Spleen (tissue), 7 donors: Measurements from ENCODE around the gene PARD3B.

Experiments used
- POLR2A ChIP-seq, 3 donors: fragments of 450-650 bp; IDR thresholded peaks; one replicate each; pipeline ENCODE4 v1.5.1; 2017; ENCODE audit warnings: antibody characterized with exemption in 3 of 3, mild to moderate bottlenecking in 1 of 3
- POLR2AphosphoS5 ChIP-seq, 3 donors: sonication (generic); formaldehyde crosslinking; IDR thresholded peaks; one replicate each; pipeline ENCODE4 v1.5.1; 2017; ENCODE audit warnings: antibody characterized with exemption in 3 of 3
- TF ChIP-seq, protein P1 (sequence below), 11 experiments: fragments of 200-600 bp in 7 of 11; fragments of 450-650 bp in 4 of 11; sonication (generic) in 4 of 11; IDR thresholded peaks in 8 of 11; conservative IDR thresholded peaks in 3 of 11; 1 replicate in 7 of 11; 2 replicates in 4 of 11; pipeline versions ENCODE4 v1.4.0 to v1.8.0; 2016 to 2021; ENCODE audit warnings: antibody characterized with exemption in 11 of 11, inconsistent platforms in 4 of 11, mild to moderate bottlenecking in 1 of 11
- donor health status: DM: no; HTN: no; CAD: no; lungs with moderate emphysema.
- donor health status: DM: no; HTN: no; CAD: no.
- donor health status: DM: no; HTN: no; CAD: no.

DNA sequence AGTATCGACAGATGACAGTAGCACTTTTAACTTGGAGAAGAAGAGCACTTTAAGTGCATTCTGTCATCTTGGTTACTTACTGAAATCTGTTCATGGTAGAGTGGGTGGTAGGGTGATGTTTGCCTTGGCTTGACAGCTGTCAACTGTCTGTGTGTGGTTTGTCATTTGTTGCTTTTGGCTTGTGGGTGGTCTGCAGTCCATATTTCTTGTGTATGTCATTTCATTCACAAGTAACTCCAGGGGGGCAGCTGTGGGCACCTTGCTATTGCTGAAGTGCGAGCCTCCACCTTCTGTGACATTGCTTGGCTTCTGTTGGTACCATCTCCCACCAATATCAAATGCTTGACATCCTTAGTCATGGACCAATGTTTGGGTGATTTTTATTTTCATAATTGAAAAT is 825.5 kb downstream of the PARD3B start:
- no peak for TF ChIP-seq POLR2AphosphoS5 (IDR thresholded peaks at IDR 0.05)
- TF ChIP-seq, protein P1, sequence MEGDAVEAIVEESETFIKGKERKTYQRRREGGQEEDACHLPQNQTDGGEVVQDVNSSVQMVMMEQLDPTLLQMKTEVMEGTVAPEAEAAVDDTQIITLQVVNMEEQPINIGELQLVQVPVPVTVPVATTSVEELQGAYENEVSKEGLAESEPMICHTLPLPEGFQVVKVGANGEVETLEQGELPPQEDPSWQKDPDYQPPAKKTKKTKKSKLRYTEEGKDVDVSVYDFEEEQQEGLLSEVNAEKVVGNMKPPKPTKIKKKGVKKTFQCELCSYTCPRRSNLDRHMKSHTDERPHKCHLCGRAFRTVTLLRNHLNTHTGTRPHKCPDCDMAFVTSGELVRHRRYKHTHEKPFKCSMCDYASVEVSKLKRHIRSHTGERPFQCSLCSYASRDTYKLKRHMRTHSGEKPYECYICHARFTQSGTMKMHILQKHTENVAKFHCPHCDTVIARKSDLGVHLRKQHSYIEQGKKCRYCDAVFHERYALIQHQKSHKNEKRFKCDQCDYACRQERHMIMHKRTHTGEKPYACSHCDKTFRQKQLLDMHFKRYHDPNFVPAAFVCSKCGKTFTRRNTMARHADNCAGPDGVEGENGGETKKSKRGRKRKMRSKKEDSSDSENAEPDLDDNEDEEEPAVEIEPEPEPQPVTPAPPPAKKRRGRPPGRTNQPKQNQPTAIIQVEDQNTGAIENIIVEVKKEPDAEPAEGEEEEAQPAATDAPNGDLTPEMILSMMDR (IDR thresholded peaks at IDR 0.05 in 8 of 11, conservative IDR thresholded peaks at IDR 0.05 in 3 of 11), result no peak
- no peak for TF ChIP-seq POLR2A (IDR thresholded peaks at IDR 0.05)
